Stimulated activated memory B cell treated with anti-CD40 and anti-IgM and Interleukin-4, amounts not matched to agents 10 μg/mL and 1 μg/mL and 100 μg/mL, for 72 hours (primary cell): ENCODE measurements around the gene ZC3H13.

Source experiments
- ATAC-seq: fragments of 150-1000 bp; cut with Tn5 transposase; 2 replicates; pipeline ENCODE4 v1.10.0; 2021
- H3K27ac Mint-ChIP-seq: one replicate; pipeline ENCODE4 v1.8.0; 2022; ENCODE audit warnings: mild to moderate bottlenecking, mixed read lengths
- H3K27me3 Mint-ChIP-seq: one replicate; pipeline ENCODE4 v1.8.0; 2022; ENCODE audit warnings: mixed read lengths
- H3K36me3 Mint-ChIP-seq: one replicate; pipeline ENCODE4 v1.8.0; 2022; ENCODE audit warnings: mixed read lengths
- H3K4me1 Mint-ChIP-seq: one replicate; pipeline ENCODE4 v1.8.0; 2022; ENCODE audit warnings: mixed read lengths
- H3K4me3 Mint-ChIP-seq: one replicate; pipeline ENCODE4 v1.8.0; 2022; ENCODE audit warnings: mild to moderate bottlenecking, moderate library complexity, mixed read lengths
- H3K9me3 Mint-ChIP-seq: one replicate; pipeline ENCODE4 v1.8.0; 2022; ENCODE audit warnings: mixed read lengths

The ZC3H13 gene

GRCh38 chr13:46043647-46044046 lies 8.9 kb downstream of the ZC3H13 start:
- no peaks in the 10 kb centered on the region for H3K9me3 Mint-ChIP-seq
- H3K4me3 Mint-ChIP-seq = no peak overlapping the region
- H3K36me3 Mint-ChIP-seq = peaks cover 31% of the 10 kb centered on the region
- H3K4me1 Mint-ChIP-seq = peaks cover 8% of the 10 kb centered on the region
- ATAC-seq = no peak
- H3K27me3 Mint-ChIP-seq = no peaks in the 10 kb centered on the region
- H3K27ac Mint-ChIP-seq = no peak overlapping the region

- no peak overlapping the region for H3K27ac Mint-ChIP-seq
- H3K4me1 Mint-ChIP-seq = no peaks in the 10 kb centered on the region
These were observed 11.1 kb downstream of the ZC3H13 start for GRCh38 chr13:46041419-46041839.

GRCh38 chr13:46040763-46041162 lies 11.8 kb downstream of the ZC3H13 start:
- H3K27me3 Mint-ChIP-seq = no peaks in the 10 kb centered on the region
- H3K9me3 Mint-ChIP-seq = no peaks in the 10 kb centered on the region
- no peaks in the 10 kb centered on the region for H3K4me1 Mint-ChIP-seq
- H3K36me3 Mint-ChIP-seq = peaks cover 51% of the 10 kb centered on the region
- no peak overlapping the region for H3K27ac Mint-ChIP-seq
- no peak overlapping the region for H3K4me3 Mint-ChIP-seq
- no peak for ATAC-seq

More at GRCh38 chr13:46041419-46041839, 11.1 kb downstream of the ZC3H13 start:
- Mint-ChIP-seq H3K27me3 (no peaks in the 10 kb centered on the region), H3K9me3 (no peaks in the 10 kb centered on the region), H3K36me3 (peaks cover 44% of the 10 kb centered on the region), H3K4me3 (no peak overlapping the region)
- no peak for ATAC-seq

- no peaks in the 10 kb centered on the region for H3K9me3 Mint-ChIP-seq
- H3K4me1 Mint-ChIP-seq = no peaks in the 10 kb centered on the region
- no peaks in the 10 kb centered on the region for H3K27me3 Mint-ChIP-seq
- no peak overlapping the region for H3K4me3 Mint-ChIP-seq
- no peak overlapping the region for H3K27ac Mint-ChIP-seq
- peaks cover 56% of the 10 kb centered on the region for H3K36me3 Mint-ChIP-seq
- ATAC-seq = no peak
These were observed 12.9 kb downstream of the ZC3H13 start for GRCh38 chr13:46039411-46040182.

GRCh38 chr13:46038296-46038695 lies 14.2 kb downstream of the ZC3H13 start:
- no peak overlapping the region for H3K4me3 Mint-ChIP-seq
- peaks cover 69% of the 10 kb centered on the region for H3K36me3 Mint-ChIP-seq
- ATAC-seq = no peak
- no peak overlapping the region for H3K27ac Mint-ChIP-seq
- H3K27me3 Mint-ChIP-seq = no peaks in the 10 kb centered on the region
- no peaks in the 10 kb centered on the region for H3K4me1 Mint-ChIP-seq
- H3K9me3 Mint-ChIP-seq = no peaks in the 10 kb centered on the region

- ATAC-seq = no peak
- Mint-ChIP-seq H3K4me1 (no peaks in the 10 kb centered on the region), H3K27me3 (no peaks in the 10 kb centered on the region), H3K4me3 (no peak overlapping the region), H3K27ac (no peak overlapping the region), H3K9me3 (peaks cover 3% of the 10 kb centered on the region), H3K36me3 (peaks cover 73% of the 10 kb centered on the region)
These were observed 17.5 kb downstream of the ZC3H13 start for GRCh38 chr13:46035066-46035465.

- Mint-ChIP-seq H3K9me3 (peaks cover 3% of the 10 kb centered on the region), H3K4me1 (peaks cover 6% of the 10 kb centered on the region), H3K4me3 (no peak overlapping the region), H3K27ac (no peak overlapping the region), H3K36me3 (peaks cover 86% of the 10 kb centered on the region), H3K27me3 (no peaks in the 10 kb centered on the region)
- ATAC-seq = no peak
These were observed 20.2 kb downstream of the ZC3H13 start for GRCh38 chr13:46032341-46032740.

GRCh38 chr13:46031581-46032263 lies 20.8 kb downstream of the ZC3H13 start:
- peaks cover 6% of the 10 kb centered on the region for H3K4me1 Mint-ChIP-seq
- H3K27ac Mint-ChIP-seq = no peak overlapping the region
- H3K9me3 Mint-ChIP-seq = peaks cover 3% of the 10 kb centered on the region
- H3K4me3 Mint-ChIP-seq = no peak overlapping the region
- H3K36me3 Mint-ChIP-seq = peaks cover 82% of the 10 kb centered on the region
- no peak for ATAC-seq
- H3K27me3 Mint-ChIP-seq = no peaks in the 10 kb centered on the region

- H3K4me3 Mint-ChIP-seq = no peak overlapping the region
- H3K27me3 Mint-ChIP-seq = no peaks in the 10 kb centered on the region
- H3K27ac Mint-ChIP-seq = no peak overlapping the region
- H3K36me3 Mint-ChIP-seq = peaks cover 55% of the 10 kb centered on the region
- no peaks in the 10 kb centered on the region for H3K9me3 Mint-ChIP-seq
- ATAC-seq = no peak
- peaks cover 6% of the 10 kb centered on the region for H3K4me1 Mint-ChIP-seq
These were observed 27.4 kb downstream of the ZC3H13 start for GRCh38 chr13:46025157-46025556.

- no peak overlapping the region for H3K4me3 Mint-ChIP-seq
- H3K36me3 Mint-ChIP-seq = peaks cover 39% of the 10 kb centered on the region
- H3K4me1 Mint-ChIP-seq = peaks cover 1% of the 10 kb centered on the region
- H3K27me3 Mint-ChIP-seq = no peaks in the 10 kb centered on the region
- no peaks in the 10 kb centered on the region for H3K9me3 Mint-ChIP-seq
- H3K27ac Mint-ChIP-seq = no peak overlapping the region
- no peak for ATAC-seq
These were observed 30.1 kb downstream of the ZC3H13 start for GRCh38 chr13:46022481-46022880.

- ATAC-seq = no peak
- no peaks in the 10 kb centered on the region for H3K4me1 Mint-ChIP-seq
- H3K9me3 Mint-ChIP-seq = no peaks in the 10 kb centered on the region
- no peak overlapping the region for H3K27ac Mint-ChIP-seq
- no peaks in the 10 kb centered on the region for H3K27me3 Mint-ChIP-seq
- peaks cover 47% of the 10 kb centered on the region for H3K36me3 Mint-ChIP-seq
- H3K4me3 Mint-ChIP-seq = no peak overlapping the region
These were observed 36.3 kb downstream of the ZC3H13 start for GRCh38 chr13:46016216-46016615.

GRCh38 chr13:46015366-46015765 lies 37.2 kb downstream of the ZC3H13 start:
- peaks cover 51% of the 10 kb centered on the region for H3K36me3 Mint-ChIP-seq
- H3K27ac Mint-ChIP-seq = no peak overlapping the region
- no peak for ATAC-seq
- no peaks in the 10 kb centered on the region for H3K4me1 Mint-ChIP-seq
- no peaks in the 10 kb centered on the region for H3K27me3 Mint-ChIP-seq
- H3K9me3 Mint-ChIP-seq = no peaks in the 10 kb centered on the region
- no peak overlapping the region for H3K4me3 Mint-ChIP-seq

- Mint-ChIP-seq H3K4me1 (no peaks in the 10 kb centered on the region), H3K27me3 (no peaks in the 10 kb centered on the region), H3K27ac (no peak overlapping the region), H3K9me3 (no peaks in the 10 kb centered on the region), H3K36me3 (peaks cover 63% of the 10 kb centered on the region), H3K4me3 (no peak overlapping the region)
- ATAC-seq = no peak
These were observed 40.1 kb downstream of the ZC3H13 start for GRCh38 chr13:46012404-46012803.

- Mint-ChIP-seq H3K27me3 (no peaks in the 10 kb centered on the region), H3K27ac (no peak overlapping the region), H3K36me3 (peaks cover 53% of the 10 kb centered on the region), H3K4me1 (no peaks in the 10 kb centered on the region), H3K4me3 (no peak overlapping the region), H3K9me3 (no peaks in the 10 kb centered on the region)
- ATAC-seq = no peak
These were observed 42.4 kb downstream of the ZC3H13 start for GRCh38 chr13:46010148-46010547.

GRCh38 chr13:46008631-46009030 lies 43.9 kb downstream of the ZC3H13 start:
- Mint-ChIP-seq H3K27ac (no peak overlapping the region), H3K9me3 (no peaks in the 10 kb centered on the region), H3K36me3 (peaks cover 55% of the 10 kb centered on the region), H3K4me1 (no peaks in the 10 kb centered on the region), H3K27me3 (no peaks in the 10 kb centered on the region), H3K4me3 (no peak overlapping the region)
- ATAC-seq = no peak
